Measurements from ENCODE around the gene SLC6A1. TPM values are rescaled to one million over a fixed set of nuclear protein-coding genes. Genes with fewer than 3 reads are reported as not detected.

SLC6A1 gene
- total RNA-seq, 1 experiment from 2014 or later, result not detected

DNA sequence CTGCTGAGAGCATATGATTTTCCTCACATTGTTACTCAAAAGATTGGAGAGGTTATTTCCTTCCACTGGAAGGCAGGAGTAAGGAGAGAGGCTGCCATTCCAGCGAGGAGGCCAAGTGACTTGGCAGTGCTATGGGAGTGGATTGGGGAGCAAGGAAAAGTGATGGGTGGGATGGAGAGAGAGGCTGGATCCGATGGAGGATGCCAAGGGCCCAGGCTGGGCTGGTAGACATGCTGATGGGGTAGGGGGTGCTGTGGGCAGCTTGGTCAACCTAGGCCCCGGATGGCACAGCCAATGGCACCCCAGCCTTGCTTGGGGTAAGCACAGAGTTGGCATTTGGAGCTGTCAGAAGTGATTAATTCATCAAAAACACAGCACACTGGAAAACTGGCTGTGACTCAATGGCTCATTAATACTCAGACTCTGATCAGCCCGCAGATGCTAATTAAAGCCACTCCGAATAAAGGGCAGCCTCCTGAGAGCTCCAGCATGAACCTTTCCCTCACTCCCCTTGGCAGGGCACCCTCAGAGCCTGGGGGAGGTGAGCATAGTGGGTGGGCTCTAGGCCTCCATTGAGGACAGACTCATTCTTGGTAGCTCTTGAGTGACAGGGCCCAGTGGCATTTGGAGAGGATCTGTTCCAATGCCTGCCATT, 22.1 kb upstream of the SLC6A1 start:
- peaks cover 81% of the 10 kb centered on the region for H3K27me3 ChIP-seq (ENCODE audit: insufficient read depth, low read length)
- POLR2A ChIA-PET, result no interaction called here

DNA sequence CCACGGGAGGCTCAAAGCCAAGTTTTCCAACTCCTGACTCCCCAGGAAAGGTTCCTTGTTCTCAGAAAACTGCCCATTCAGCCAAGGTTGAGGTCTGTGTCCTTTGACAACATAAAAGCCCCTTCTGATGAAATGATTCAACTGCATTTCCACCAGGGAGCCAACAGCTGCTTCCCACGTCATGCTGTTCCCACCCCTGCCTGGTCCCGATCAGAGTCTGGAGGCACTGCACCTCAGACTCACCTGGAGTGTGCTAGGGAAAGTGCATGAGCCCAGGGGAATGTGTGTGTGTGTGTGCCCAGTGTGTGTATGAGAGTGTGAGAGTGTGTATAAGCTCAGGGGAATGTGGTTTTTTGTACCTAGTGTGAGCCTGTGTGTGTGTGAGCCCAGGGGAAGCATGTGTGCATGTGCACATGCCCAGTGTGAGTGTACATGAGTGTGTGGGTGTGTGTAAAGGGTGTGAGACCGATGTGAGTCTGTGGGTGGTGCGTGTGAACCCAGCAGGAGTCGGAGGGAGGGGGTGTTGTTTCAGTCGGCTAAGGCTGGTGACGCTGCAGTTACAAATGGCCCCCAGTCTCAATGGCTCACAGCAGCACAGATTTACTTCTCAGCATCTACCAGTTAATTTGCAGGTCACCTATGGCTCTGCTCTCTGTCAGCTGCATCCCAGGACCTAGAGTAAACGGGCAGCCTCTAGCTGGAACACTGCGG, 20.3 kb upstream of the SLC6A1 start:
- Histone ChIP-seq H2AFZ (ENCODE audit: low read depth, low read length, poor library complexity, severe bottlenecking) (no peak overlapping the region), H3K9ac (ENCODE audit: low read length) (no peak overlapping the region), H3K27me3 (ENCODE audit: insufficient read depth, low read length) (peaks cover 65% of the 10 kb centered on the region), H3K36me3 (ENCODE audit: control insufficient read depth in 1 of 2, insufficient read depth in 2 of 2, low read length in 2 of 2) (no peaks in the 10 kb centered on the region), H3K9me2 (ENCODE audit: insufficient read depth) (no peaks in the 10 kb centered on the region), H4K20me1 (ENCODE audit: insufficient read depth) (no peaks in the 10 kb centered on the region), H3K27ac (ENCODE audit: low read depth, low read length) (no peak overlapping the region), H3K4me2 (ENCODE audit: low read length) (no peak overlapping the region), H3K79me2 (ENCODE audit: insufficient read depth, low read length) (no peaks in the 10 kb centered on the region), H3K4me3 (replicated peaks in 1 of 2; ENCODE audit: low read depth in 1 of 2, low read length in 2 of 2) (no peak overlapping the region), H3K9me3 (ENCODE audit: control insufficient read depth in 1 of 2, insufficient read depth in 1 of 2, low read depth in 1 of 2, low read length in 2 of 2) (no peaks in the 10 kb centered on the region), H3K4me1 (ENCODE audit: control insufficient read depth in 1 of 2, insufficient read depth in 2 of 2, low read length in 2 of 2) (no peaks in the 10 kb centered on the region)
- TF ChIP-seq EZH2phosphoT487 (IDR thresholded peaks at IDR 0.05; ENCODE audit: borderline replicate concordance) (no peak), SRF (IDR thresholded peaks at IDR 0.05; ENCODE audit: low read depth) (no peak), YY1 (IDR thresholded peaks at IDR 0.05; ENCODE audit: extremely low read depth, insufficient replicate concordance, low read depth, low read length) (no peak), FOSL1 (IDR thresholded peaks at IDR 0.05; ENCODE audit: low read depth) (no peak), CBX3 (IDR thresholded peaks at IDR 0.05; ENCODE audit: low read depth) (no peak)
- no TSS peak for BruUV-seq (replicated peaks)
- DNase-seq (ENCODE audit: low read depth, low spot score) (no peak), ATAC-seq (no peak)
- CTCF ChIA-PET, result no interaction called here
- RAD21 ChIA-PET (ENCODE audit: low non-redundant PET in 1 of 2, low total read pairs in 2 of 2, uncharacterized antibody in 2 of 2, unreplicated experiment in 2 of 2), result no interaction called here
- intact Hi-C loops (cut with micrococcal nuclease), result no loop called here
- POLR2A ChIA-PET, result no interaction called here

More for the DNA sequence above, 22.1 kb upstream of the SLC6A1 start:
- BruUV-seq (replicated peaks), result no TSS peak
- no peaks in the 10 kb centered on the region for H3K9me3 ChIP-seq (ENCODE audit: control insufficient read depth in 1 of 2, insufficient read depth in 1 of 2, low read depth in 1 of 2, low read length in 2 of 2)
- no peak overlapping the region for H2AFZ ChIP-seq (ENCODE audit: low read depth, low read length, poor library complexity, severe bottlenecking)
- H3K4me3 ChIP-seq (replicated peaks in 1 of 2; ENCODE audit: low read depth in 1 of 2, low read length in 2 of 2), result no peak overlapping the region
- H3K9ac ChIP-seq (ENCODE audit: low read length), result no peak overlapping the region
- no peaks in the 10 kb centered on the region for H4K20me1 ChIP-seq (ENCODE audit: insufficient read depth)
- H3K27ac ChIP-seq (ENCODE audit: low read depth, low read length), result no peak overlapping the region
- no peaks in the 10 kb centered on the region for H3K79me2 ChIP-seq (ENCODE audit: insufficient read depth, low read length)
- H3K4me1 ChIP-seq (ENCODE audit: control insufficient read depth in 1 of 2, insufficient read depth in 2 of 2, low read length in 2 of 2), result no peaks in the 10 kb centered on the region
- no peak overlapping the region for H3K4me2 ChIP-seq (ENCODE audit: low read length)
- ATAC-seq (no peak), DNase-seq (ENCODE audit: low read depth, low spot score) (no peak)
- CTCF ChIA-PET, result no interaction called here
- no peaks in the 10 kb centered on the region for H3K9me2 ChIP-seq (ENCODE audit: insufficient read depth)
- intact Hi-C loops (cut with micrococcal nuclease), result no loop called here
- no peaks in the 10 kb centered on the region for H3K36me3 ChIP-seq (ENCODE audit: control insufficient read depth in 1 of 2, insufficient read depth in 2 of 2, low read length in 2 of 2)
- TF ChIP-seq EGR1 (IDR thresholded peaks at IDR 0.05; ENCODE audit: low read depth) (no peak), ZFX (IDR thresholded peaks at IDR 0.05) (no peak), EZH2phosphoT487 (IDR thresholded peaks at IDR 0.05; ENCODE audit: borderline replicate concordance) (no peak), POLR2A (IDR thresholded peaks at IDR 0.05; ENCODE audit: borderline replicate concordance, extremely low read depth, insufficient read depth, insufficient read length) (no peak), YY1 (IDR thresholded peaks at IDR 0.05; ENCODE audit: extremely low read depth, insufficient replicate concordance, low read depth, low read length) (no peak), ZNF274 (IDR thresholded peaks at IDR 0.05; ENCODE audit: low read depth, low read length) (no peak), JUND (IDR thresholded peaks at IDR 0.05) (no peak), SIN3A (IDR thresholded peaks at IDR 0.05; ENCODE audit: low read depth) (no peak), FOSL1 (IDR thresholded peaks at IDR 0.05; ENCODE audit: low read depth) (no peak), CEBPB (IDR thresholded peaks at IDR 0.05; ENCODE audit: low read depth) (no peak)
- RAD21 ChIA-PET (ENCODE audit: low non-redundant PET in 1 of 2, low total read pairs in 2 of 2, uncharacterized antibody in 2 of 2, unreplicated experiment in 2 of 2), result no interaction called here

All from HCT116 (cell line).